ENCODE measurements around the gene POLD2.

POLD2 gene

GRCh38 chr7:44071726-44072363 is 51.5 kb downstream of the POLD2 start:
- TF ChIP-seq CTCF (IDR thresholded peaks at IDR 0.05; ENCODE audit: control insufficient read depth, extremely low read depth, insufficient read depth), result no peak
- no peak overlapping the region for H3K4me3 ChIP-seq (ENCODE audit: low read depth, low read length)
- no peak for DNase-seq (ENCODE audit: low read depth)

- DNase-seq (ENCODE audit: low read depth), result no peak
- H3K4me3 ChIP-seq (ENCODE audit: low read depth, low read length), result no peak overlapping the region
- TF ChIP-seq CTCF (IDR thresholded peaks at IDR 0.05; ENCODE audit: control insufficient read depth, extremely low read depth, insufficient read depth), result no peak
These were observed 55.3 kb downstream of the POLD2 start for GRCh38 chr7:44068054-44068453.

- H3K4me3 ChIP-seq (ENCODE audit: low read depth, low read length), result no peak overlapping the region
- no peak for TF ChIP-seq CTCF (IDR thresholded peaks at IDR 0.05; ENCODE audit: control insufficient read depth, extremely low read depth, insufficient read depth)
- DNase-seq (ENCODE audit: low read depth), result no peak
These were observed 56.0 kb downstream of the POLD2 start for GRCh38 chr7:44067064-44067951.

- DNase-seq (ENCODE audit: low read depth), result no peak
- H3K4me3 ChIP-seq (ENCODE audit: low read depth, low read length), result no peak overlapping the region
- TF ChIP-seq CTCF (IDR thresholded peaks at IDR 0.05; ENCODE audit: control insufficient read depth, extremely low read depth, insufficient read depth), result no peak
These were observed 56.8 kb downstream of the POLD2 start for GRCh38 chr7:44066494-44067063.

- TF ChIP-seq CTCF (IDR thresholded peaks at IDR 0.05; ENCODE audit: control insufficient read depth, extremely low read depth, insufficient read depth), result no peak
- no peak overlapping the region for H3K4me3 ChIP-seq (ENCODE audit: low read depth, low read length)
These were observed 57.3 kb downstream of the POLD2 start for GRCh38 chr7:44066111-44066460.

GRCh38 chr7:44065431-44066110 is 57.8 kb downstream of the POLD2 start, which contains the start of gene PGAM2:
Gene PGAM2, minus strand, starts transcription at chr7:44065567. Its CDS starts 38 bp downstream, at chr7:44065529.
- no peak within 1 kb of the TSS for H3K4me3 ChIP-seq (ENCODE audit: low read depth, low read length)
- no peak for TF ChIP-seq CTCF (IDR thresholded peaks at IDR 0.05; ENCODE audit: control insufficient read depth, extremely low read depth, insufficient read depth)
- no peak for DNase-seq (ENCODE audit: low read depth)

More at GRCh38 chr7:44066111-44066460, 57.3 kb downstream of the POLD2 start:
- no peak for DNase-seq (ENCODE audit: low read depth)

Data from LNCaP clone FGC (cell line).